K562 (cell line): ENCODE data around the gene EPGN. TPM values are rescaled to one million over a fixed set of nuclear protein-coding genes. Genes with fewer than 3 reads are reported as not detected.

Experiments used
- CBFA2T3 ChIP-seq: fragments of 450-650 bp; IDR thresholded peaks from 2 replicates; pipeline ENCODE4 v1.6.1; 2017
- CCAR2 ChIP-seq: fragments of 200-400 bp; formaldehyde crosslinking; IDR thresholded peaks from 2 replicates; pipeline ENCODE4 v1.6.1; 2017; ENCODE audit warnings: mild to moderate bottlenecking, low read depth, low read length
- CCNT2 ChIP-seq: IDR thresholded peaks from 2 replicates; pipeline ENCODE4 v1.6.1; 2011; ENCODE audit warnings: borderline replicate concordance, low read depth, mild to moderate bottlenecking, moderate library complexity, mixed read lengths, low read length; ENCODE audit not compliant: insufficient read length; ENCODE audit errors: extremely low read depth
- CEBPG ChIP-seq, 3 experiments: fragments of 200-800 bp in 1 of 3; sonication (Bioruptor generic) in 1 of 3; sonication (generic) in 1 of 3; formaldehyde crosslinking in 1 of 3; IDR thresholded peaks in 2 of 3; conservative IDR thresholded peaks in 1 of 3; 2 replicates each; pipeline versions ENCODE4 v1.6.1 to v1.8.0; 2016 to 2022; ENCODE audit warnings: missing compliant biosample characterization in 2 of 3, missing genetic modification characterization in 2 of 3, mild to moderate bottlenecking in 1 of 3, missing genetic modification reagents in 1 of 3
- ESRRB ChIP-seq: fragments of 250-450 bp; sonication (Bioruptor Pico); IDR thresholded peaks from 2 replicates; pipeline ENCODE4 v1.5.0; 2020; ENCODE audit warnings: mild to moderate bottlenecking, moderate library complexity, borderline replicate concordance
- FOXA3 ChIP-seq, 2 experiments: fragments of 450-650 bp in 1 of 2; sonication (generic) in 1 of 2; formaldehyde crosslinking; IDR thresholded peaks in 1 of 2; conservative IDR thresholded peaks in 1 of 2; 2 replicates each; pipeline versions ENCODE4 v1.4.0 to v1.8.0; 2020 to 2022; ENCODE audit warnings: mild to moderate bottlenecking in 2 of 2, missing genetic modification reagents in 1 of 2
- KLF10 ChIP-seq: fragments of 250-450 bp; sonication (Bioruptor Pico); IDR thresholded peaks from 2 replicates; pipeline ENCODE4 v1.6.1; 2021; ENCODE audit warnings: matching md5 sums
- MIER1 ChIP-seq: fragments of 450-650 bp; IDR thresholded peaks from 2 replicates; pipeline ENCODE4 v1.6.1; 2016; ENCODE audit warnings: antibody characterized with exemption, mild to moderate bottlenecking, low read depth
- OTX1 ChIP-seq: fragments of 450-650 bp; formaldehyde crosslinking; IDR thresholded peaks from 2 replicates; pipeline ENCODE4 v1.4.0; 2022; ENCODE audit warnings: mild to moderate bottlenecking
- PHF8 ChIP-seq: fragments of 200-600 bp; sonication (generic); IDR thresholded peaks from 2 replicates; pipeline ENCODE4 v1.6.1; 2012; ENCODE audit warnings: mixed run types, mild to moderate bottlenecking, inconsistent platforms, low read length, moderate library complexity, borderline replicate concordance
- POLR2AphosphoS2 ChIP-seq: IDR thresholded peaks from 2 replicates; pipeline ENCODE4 v1.6.1; 2012; ENCODE audit warnings: low read length, improper control_type of control experiment
- RAD51 ChIP-seq: fragments of 450-650 bp; IDR thresholded peaks from 2 replicates; pipeline ENCODE4 v1.7.1; 2016; ENCODE audit warnings: low read depth, mild to moderate bottlenecking, borderline replicate concordance
- RB1 ChIP-seq: fragments of 450-650 bp; IDR thresholded peaks from 2 replicates; pipeline ENCODE4 v1.6.1; 2017; ENCODE audit warnings: low read depth, mild to moderate bottlenecking
- TFAM ChIP-seq: fragments of 250-450 bp; sonication (Bioruptor Pico); conservative IDR thresholded peaks from 2 replicates; pipeline ENCODE4 v1.5.0; 2021; ENCODE audit warnings: mild to moderate bottlenecking, moderate library complexity
- TRIM24 ChIP-seq, 2 experiments: fragments of 450-650 bp; IDR thresholded peaks; 2 replicates each; pipeline ENCODE4 v1.6.1; 2016
- YY1 ChIP-seq, 3 experiments: IDR thresholded peaks; 2 replicates each; pipeline ENCODE4 v1.6.1; 2011; ENCODE audit warnings: low read length in 2 of 3, mild to moderate bottlenecking in 2 of 3, moderate library complexity in 2 of 3, borderline replicate concordance in 1 of 3, control low read depth in 1 of 3, low read depth in 1 of 3; ENCODE audit not compliant: insufficient read depth in 3 of 3, insufficient replicate concordance in 2 of 3, control insufficient read depth in 1 of 3, insufficient read length in 1 of 3; ENCODE audit errors: extremely low read depth in 1 of 3
- ZC3H4 ChIP-seq: sonication (generic); formaldehyde crosslinking; IDR thresholded peaks from 2 replicates; pipeline ENCODE4 v1.9.0; 2021; ENCODE audit warnings: missing genetic modification reagents, borderline replicate concordance
- ZNF140 ChIP-seq: fragments of 250-450 bp; sonication (Bioruptor Pico); IDR thresholded peaks from 2 replicates; pipeline ENCODE4 v1.8.0; 2021; ENCODE audit warnings: moderate library complexity, mild to moderate bottlenecking, inconsistent platforms
- ZNF146 ChIP-seq: IDR thresholded peaks from one replicate; pipeline ENCODE4 v1.6.1; 2018; ENCODE audit warnings: missing compliant biosample characterization; ENCODE audit not compliant: unreplicated experiment
- ZNF253 ChIP-seq: fragments of 250-450 bp; sonication (Bioruptor Pico); conservative IDR thresholded peaks from 2 replicates; pipeline ENCODE4 v1.6.1; 2021; ENCODE audit warnings: mild to moderate bottlenecking
- ZZZ3 ChIP-seq: fragments of 450-650 bp; IDR thresholded peaks from 2 replicates; pipeline ENCODE4 v1.6.1; 2016; ENCODE audit warnings: antibody characterized with exemption, mild to moderate bottlenecking, moderate library complexity
- polyA plus RNA-seq, 8 experiments: library from polyadenylated mRNA; depleted of rRNA in 4 of 8; stranded (reverse) in 5 of 8; unstranded in 3 of 8; fragments of >200 nt; fragmentation: Nextera tagmentation in 2 of 8; fragmentation: Illumina TruSeq in 1 of 8; extraction: Ambion mirVana in 2 of 8; extraction: Trizol in 1 of 8; gene quantifications; 2 replicates each; pipeline versions ENCODE4 v1.2.1 to v1.2.3, GENCODE V29; 2011 to 2014; ENCODE audit warnings: inconsistent platforms in 1 of 8, missing spikeins in 1 of 8
- total RNA-seq, 7 experiments: library from RNA; depleted of rRNA in 6 of 7; stranded (reverse); fragments of >200 nt in 6 of 7; fragmentation: Illumina TruSeq in 2 of 7; extraction: Trizol in 2 of 7; gene quantifications; 2 replicates each; pipeline versions ENCODE4 v1.2.1 to v1.2.3, GENCODE V29; 2011 to 2021; ENCODE audit warnings: low replicate concordance in 1 of 7
- TF ChIP-seq, protein P1 (sequence below): fragments of 450-650 bp; IDR thresholded peaks from one replicate; pipeline ENCODE4 v1.6.1; 2018; ENCODE audit warnings: mild to moderate bottlenecking, moderate library complexity; ENCODE audit not compliant: partially characterized antibody
- TF ChIP-seq, protein P2 (sequence below), 3 experiments: fragments of 200-800 bp in 1 of 3; sonication (Bioruptor generic) in 1 of 3; sonication (generic) in 1 of 3; formaldehyde crosslinking in 1 of 3; IDR thresholded peaks; 2 replicates each; pipeline versions ENCODE4 v1.6.1 to v1.8.0; 2016 to 2022; ENCODE audit warnings: mild to moderate bottlenecking in 2 of 3, missing compliant biosample characterization in 2 of 3, missing genetic modification characterization in 2 of 3, missing genetic modification reagents in 1 of 3
- TF ChIP-seq, protein P3 (sequence below), 2 experiments: IDR thresholded peaks; 2 replicates each; pipeline ENCODE4 v1.6.1; 2012; ENCODE audit warnings: improper control_type of control experiment in 2 of 2, low read depth in 2 of 2, low read length in 2 of 2, borderline replicate concordance in 1 of 2

Gene EPGN
- total and polyA plus RNA-seq, 9 of the 15 experiments (the other 6 are each of a cell fraction or from before 2014, with no cell fraction given) = 0.10 to 0.56 TPM; not detected in 7

DNA sequence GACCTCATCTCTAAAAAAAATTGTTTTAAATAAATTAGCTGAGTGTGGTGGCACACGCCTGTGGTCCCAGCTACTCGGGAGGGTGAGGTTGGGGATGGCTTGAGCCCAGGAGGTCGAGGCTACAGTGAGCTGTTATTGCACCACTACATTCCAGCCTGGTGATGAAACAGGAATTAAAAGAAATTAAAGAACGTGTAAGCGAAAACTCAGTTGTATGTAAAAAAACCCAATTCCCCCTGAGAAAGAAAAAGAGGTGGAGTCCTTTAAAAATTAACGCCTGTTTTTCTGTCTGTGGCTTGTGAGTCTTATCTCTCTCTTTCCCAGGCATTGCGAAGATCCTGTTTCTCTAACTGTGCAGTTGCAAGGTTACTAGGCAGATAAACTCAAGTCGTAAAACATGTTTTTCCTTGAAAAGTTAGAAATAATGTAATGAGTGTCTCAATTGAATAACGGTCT lies 22.1 kb downstream of the EPGN start (continued):
- TF ChIP-seq, protein P1, sequence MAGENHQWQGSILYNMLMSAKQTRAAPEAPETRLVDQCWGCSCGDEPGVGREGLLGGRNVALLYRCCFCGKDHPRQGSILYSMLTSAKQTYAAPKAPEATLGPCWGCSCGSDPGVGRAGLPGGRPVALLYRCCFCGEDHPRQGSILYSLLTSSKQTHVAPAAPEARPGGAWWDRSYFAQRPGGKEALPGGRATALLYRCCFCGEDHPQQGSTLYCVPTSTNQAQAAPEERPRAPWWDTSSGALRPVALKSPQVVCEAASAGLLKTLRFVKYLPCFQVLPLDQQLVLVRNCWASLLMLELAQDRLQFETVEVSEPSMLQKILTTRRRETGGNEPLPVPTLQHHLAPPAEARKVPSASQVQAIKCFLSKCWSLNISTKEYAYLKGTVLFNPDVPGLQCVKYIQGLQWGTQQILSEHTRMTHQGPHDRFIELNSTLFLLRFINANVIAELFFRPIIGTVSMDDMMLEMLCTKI = no peak
- TF ChIP-seq CCNT2 (peak; percentile 62), ZNF253 (CRISPR knock-in tag) (no peak), CEBPG (CRISPR knock-in tag; IDR thresholded peaks at IDR 0.05) (peak; percentile 88), CEBPG (tag; conservative IDR thresholded peaks at IDR 0.05 in 1 of 2, IDR thresholded peaks at IDR 0.05 in 1 of 2) (peak; percentile 34 to 75; a peak in 3 of 4 replicates), ZNF140 (CRISPR knock-in tag) (no peak), FOXA3 (CRISPR knock-in tag; conservative IDR thresholded peaks at IDR 0.05 in 1 of 2, IDR thresholded peaks at IDR 0.05 in 1 of 2) (no peak), ZZZ3 (no peak), ZNF146 (no peak), RB1 (no peak), MIER1 (no peak), YY1 (IDR thresholded peaks at IDR 0.05; ENCODE audit: borderline replicate concordance in 1 of 3, control insufficient read depth in 1 of 3, extremely low read depth in 1 of 3, insufficient read depth in 3 of 3, insufficient read length in 1 of 3, insufficient replicate concordance in 2 of 3, low read depth in 1 of 3, low read length in 2 of 3) (no peak), CCAR2 (no peak), OTX1 (no peak), CBFA2T3 (peak; percentile 75), TFAM (CRISPR knock-in tag) (no peak), PHF8 (peak; percentile 13; the same call in 1 of the 2 replicates), RAD51 (no peak), KLF10 (CRISPR knock-in tag) (no peak), TRIM24 (IDR thresholded peaks at IDR 0.05) (peak; percentile 47 to 67; a peak in 2 of 4 replicates), POLR2AphosphoS2 (no peak), ESRRB (CRISPR knock-in tag) (no peak), ZC3H4 (CRISPR knock-in tag) (no peak)
- TF ChIP-seq, protein P2, sequence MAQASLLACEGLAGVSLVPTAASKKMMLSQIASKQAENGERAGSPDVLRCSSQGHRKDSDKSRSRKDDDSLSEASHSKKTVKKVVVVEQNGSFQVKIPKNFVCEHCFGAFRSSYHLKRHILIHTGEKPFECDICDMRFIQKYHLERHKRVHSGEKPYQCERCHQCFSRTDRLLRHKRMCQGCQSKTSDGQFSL (CRISPR knock-in tag; IDR thresholded peaks at IDR 0.05) = no peak
- TF ChIP-seq, protein P2 (tag; IDR thresholded peaks at IDR 0.05) = no peak
- TF ChIP-seq, protein P3, sequence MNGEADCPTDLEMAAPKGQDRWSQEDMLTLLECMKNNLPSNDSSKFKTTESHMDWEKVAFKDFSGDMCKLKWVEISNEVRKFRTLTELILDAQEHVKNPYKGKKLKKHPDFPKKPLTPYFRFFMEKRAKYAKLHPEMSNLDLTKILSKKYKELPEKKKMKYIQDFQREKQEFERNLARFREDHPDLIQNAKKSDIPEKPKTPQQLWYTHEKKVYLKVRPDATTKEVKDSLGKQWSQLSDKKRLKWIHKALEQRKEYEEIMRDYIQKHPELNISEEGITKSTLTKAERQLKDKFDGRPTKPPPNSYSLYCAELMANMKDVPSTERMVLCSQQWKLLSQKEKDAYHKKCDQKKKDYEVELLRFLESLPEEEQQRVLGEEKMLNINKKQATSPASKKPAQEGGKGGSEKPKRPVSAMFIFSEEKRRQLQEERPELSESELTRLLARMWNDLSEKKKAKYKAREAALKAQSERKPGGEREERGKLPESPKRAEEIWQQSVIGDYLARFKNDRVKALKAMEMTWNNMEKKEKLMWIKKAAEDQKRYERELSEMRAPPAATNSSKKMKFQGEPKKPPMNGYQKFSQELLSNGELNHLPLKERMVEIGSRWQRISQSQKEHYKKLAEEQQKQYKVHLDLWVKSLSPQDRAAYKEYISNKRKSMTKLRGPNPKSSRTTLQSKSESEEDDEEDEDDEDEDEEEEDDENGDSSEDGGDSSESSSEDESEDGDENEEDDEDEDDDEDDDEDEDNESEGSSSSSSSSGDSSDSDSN (IDR thresholded peaks at IDR 0.05; ENCODE audit: borderline replicate concordance in 1 of 2, low read depth in 2 of 2, low read length in 2 of 2) = no peak
